ENCODE results near the gene DDB1. TPM values are rescaled to one million over a fixed set of nuclear protein-coding genes. Genes with fewer than 3 reads are reported as not detected.

DDB1 gene
- total and polyA plus RNA-seq, 3 experiments from 2014 or later = 120 to 307 (median 302) TPM

- Histone ChIP-seq H3K4me1 (ENCODE audit: insufficient read depth, low read length) (peaks cover 29% of the 10 kb centered on the region), H3K27me3 (ENCODE audit: insufficient read depth, low read length, poor library complexity, severe bottlenecking) (no peaks in the 10 kb centered on the region), H3K36me3 (ENCODE audit: insufficient read depth, low read length) (peaks cover 12% of the 10 kb centered on the region), H3K4me3 (ENCODE audit: low read length) (peak overlapping the region; percentile 91), H3K9me3 (ENCODE audit: low read length) (no peaks in the 10 kb centered on the region), H3K27ac (ENCODE audit: low read depth, low read length) (peak overlapping the region; percentile 88)
- peaks cover 31 to 47% (median 39%) of the 10 kb centered on the region in 3 donors for H3K4me1 Mint-ChIP-seq
- no peaks in the 10 kb centered on the region for H3K27me3 Mint-ChIP-seq
- H3K9me3 Mint-ChIP-seq = no peaks in the 10 kb centered on the region
- ChIA-PET CTCF (interaction anchor here (1.2 to 5.7 kb wide), 4 partner anchors 24 to 68 kb away, joined by 4 to 78 read pairs (median 22); partner anchors contain the start of genes CPSF7, DDB1, SDHAF2 and TKFC), POLR2A (interaction anchor here (0.5 to 3.7 kb wide), 7 partner anchors 24 to 1702 kb away, joined by 4 to 42 read pairs (median 8); partner anchors contain the start of genes CPSF7, DDB1, SDHAF2 and TKFC)
- H3K36me3 Mint-ChIP-seq = peaks cover 0 to 41% (median 2%) of the 10 kb centered on the region in 3 donors
- H3K27ac Mint-ChIP-seq = peak overlapping the region; percentile 91 to 100 (median 98)
- peak in 1 of 5 donors; percentile 1 for DNase-seq
- peak overlapping the region; percentile 95 to 99 (median 96) for H3K4me3 Mint-ChIP-seq
Observed at GRCh38 chr11:61361237-61361740, 28.4 kb upstream of the DDB1 start.

DNA sequence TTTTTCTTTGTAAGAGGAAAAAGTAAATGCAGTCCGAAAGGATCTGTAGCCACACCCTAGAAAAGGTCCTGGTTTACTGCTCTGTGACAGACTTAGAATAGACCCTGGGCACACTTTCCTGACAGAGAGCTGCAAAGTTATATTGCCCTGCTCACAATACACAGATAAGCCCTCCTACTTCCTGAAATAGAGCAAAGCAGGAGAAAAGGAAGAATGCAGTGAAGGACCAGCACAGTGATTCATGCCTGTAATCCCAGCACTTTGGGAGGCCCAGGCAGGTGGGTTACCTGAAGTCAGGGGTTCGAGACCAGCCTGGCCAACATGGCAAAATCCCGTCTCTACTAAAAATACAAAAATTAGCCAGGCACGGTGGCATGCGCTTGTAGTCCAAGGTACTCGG lies 26.6 kb upstream of the DDB1 start:
- H3K27ac ChIP-seq (ENCODE audit: low read depth, low read length) = no peak overlapping the region
- ChIA-PET CTCF (interaction anchor here (2.1 to 5.5 kb wide), 2 partner anchors 23 to 26 kb away, joined by 11 to 31 read pairs; no protein-coding TSS in a partner anchor), POLR2A (interaction anchor here (3.7 kb wide), 1 partner anchor 70 kb away, joined by 27 read pairs; the partner anchor contains the start of genes CPSF7 and SDHAF2)
- no peaks in the 10 kb centered on the region for H3K27me3 ChIP-seq (ENCODE audit: insufficient read depth, low read length, poor library complexity, severe bottlenecking)
- H3K4me3 ChIP-seq (ENCODE audit: low read length) = no peak overlapping the region
- H3K36me3 Mint-ChIP-seq = peaks cover 0 to 36% (median 7%) of the 10 kb centered on the region in 3 donors
- no peaks in the 10 kb centered on the region for H3K9me3 ChIP-seq (ENCODE audit: low read length)
- no peaks in the 10 kb centered on the region for H3K9me3 Mint-ChIP-seq
- H3K4me1 Mint-ChIP-seq = peaks cover 35 to 50% (median 39%) of the 10 kb centered on the region in 3 donors
- peak overlapping the region in 6 of 8 donors; percentile 11 to 82 (median 50) for H3K27ac Mint-ChIP-seq
- H3K27me3 Mint-ChIP-seq = no peaks in the 10 kb centered on the region
- H3K4me3 Mint-ChIP-seq = peak overlapping the region in 4 of 7 donors; percentile 33 to 97 (median 66)
- no peak for DNase-seq
- H3K4me1 ChIP-seq (ENCODE audit: insufficient read depth, low read length) = peaks cover 29% of the 10 kb centered on the region
- H3K36me3 ChIP-seq (ENCODE audit: insufficient read depth, low read length) = peaks cover 5% of the 10 kb centered on the region

GRCh38 chr11:61358566-61358965 lies 25.7 kb upstream of the DDB1 start:
- no peaks in the 10 kb centered on the region for H3K9me3 ChIP-seq (ENCODE audit: low read length)
- peaks cover 4% of the 10 kb centered on the region for H3K36me3 ChIP-seq (ENCODE audit: insufficient read depth, low read length)
- H3K9me3 Mint-ChIP-seq = no peaks in the 10 kb centered on the region
- H3K27ac ChIP-seq (ENCODE audit: low read depth, low read length) = no peak overlapping the region
- H3K4me3 Mint-ChIP-seq = peak overlapping the region in 2 of 7 donors; percentile 23 to 40
- DNase-seq = no peak
- no peaks in the 10 kb centered on the region for H3K27me3 Mint-ChIP-seq
- peaks cover 26% of the 10 kb centered on the region for H3K4me1 ChIP-seq (ENCODE audit: insufficient read depth, low read length)
- POLR2A ChIA-PET = no interaction called here
- H3K27ac Mint-ChIP-seq = peak overlapping the region in 1 of 8 donors; percentile 57
- H3K4me3 ChIP-seq (ENCODE audit: low read length) = no peak overlapping the region
- peaks cover 30 to 47% (median 34%) of the 10 kb centered on the region in 3 donors for H3K4me1 Mint-ChIP-seq
- H3K36me3 Mint-ChIP-seq = peaks cover 1 to 31% (median 7%) of the 10 kb centered on the region in 3 donors
- H3K27me3 ChIP-seq (ENCODE audit: insufficient read depth, low read length, poor library complexity, severe bottlenecking) = no peaks in the 10 kb centered on the region
- CTCF ChIA-PET = interaction anchor here (1.3 to 2.1 kb wide), 2 partner anchors 10 to 22 kb away, joined by 3 to 11 read pairs; no protein-coding TSS in a partner anchor

DNA sequence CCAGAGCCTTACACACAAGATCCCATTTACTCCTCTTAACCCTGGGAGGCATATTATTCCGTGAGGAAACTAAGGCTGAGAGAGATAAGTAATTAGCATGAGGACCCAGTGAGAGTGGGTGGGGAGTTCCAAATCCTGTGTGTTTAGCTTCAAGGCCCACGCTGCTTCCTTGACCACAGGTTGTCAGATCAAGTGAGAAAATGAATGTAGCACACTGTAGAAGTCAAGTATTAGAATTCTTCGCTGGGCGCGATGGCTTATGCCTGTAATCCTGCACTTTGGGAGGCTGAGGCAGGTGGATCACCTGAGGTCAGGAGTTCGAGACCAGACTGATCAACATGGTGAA lies 25.0 kb upstream of the DDB1 start:
- no peak for DNase-seq
- POLR2A ChIA-PET = no interaction called here
- H3K4me3 Mint-ChIP-seq = peak overlapping the region in 1 of 7 donors; percentile 68
- Histone ChIP-seq H3K27me3 (ENCODE audit: insufficient read depth, low read length, poor library complexity, severe bottlenecking) (no peaks in the 10 kb centered on the region), H3K27ac (ENCODE audit: low read depth, low read length) (no peak overlapping the region), H3K4me1 (ENCODE audit: insufficient read depth, low read length) (peaks cover 19% of the 10 kb centered on the region), H3K4me3 (ENCODE audit: low read length) (no peak overlapping the region), H3K36me3 (ENCODE audit: insufficient read depth, low read length) (peaks cover 8% of the 10 kb centered on the region), H3K9me3 (ENCODE audit: low read length) (no peaks in the 10 kb centered on the region)
- peaks cover 27 to 40% (median 27%) of the 10 kb centered on the region in 3 donors for H3K4me1 Mint-ChIP-seq
- CTCF ChIA-PET = interaction anchor here (1.1 to 2.1 kb wide), 3 partner anchors 9 to 25 kb away, joined by 3 to 11 read pairs (median 3); no protein-coding TSS in a partner anchor
- no peaks in the 10 kb centered on the region for H3K9me3 Mint-ChIP-seq
- H3K36me3 Mint-ChIP-seq = peaks cover 8 to 36% (median 9%) of the 10 kb centered on the region in 3 donors
- no peaks in the 10 kb centered on the region for H3K27me3 Mint-ChIP-seq
- no peak overlapping the region for H3K27ac Mint-ChIP-seq

DNA sequence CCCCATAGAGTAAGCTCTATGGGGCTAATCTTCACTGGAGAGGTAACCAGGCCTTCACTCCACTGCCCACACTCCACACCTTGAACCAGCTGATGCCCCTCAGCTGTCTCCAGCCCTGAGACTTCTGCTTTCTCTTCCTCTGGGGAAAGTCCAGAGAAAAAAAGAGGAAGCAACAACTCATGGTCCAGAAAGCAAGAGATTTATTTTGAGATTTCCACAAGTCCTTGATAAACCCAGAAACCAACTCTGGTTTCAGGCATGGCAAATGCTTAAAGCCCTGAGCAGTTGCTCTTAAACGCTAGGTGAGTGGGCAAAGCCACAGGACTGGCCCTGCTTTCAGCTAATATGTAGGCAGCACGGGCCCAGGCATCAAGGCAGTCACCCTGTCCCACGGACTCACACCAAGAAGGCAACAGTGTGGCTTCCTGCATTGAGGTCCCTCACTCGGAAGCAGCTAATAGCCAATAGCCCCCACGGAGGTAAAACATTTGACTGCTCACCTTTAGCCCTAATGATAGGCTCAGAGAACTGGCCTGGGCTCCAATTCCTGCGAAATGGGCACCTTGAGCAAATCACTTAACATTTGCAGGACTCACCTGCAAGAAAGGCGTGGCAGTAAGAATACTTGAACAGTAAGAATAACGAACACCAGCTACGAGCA lies 24.5 kb upstream of the DDB1 start:
- ChIA-PET CTCF (interaction anchor here (1.1 to 2.1 kb wide), 2 partner anchors 21 to 25 kb away, joined by 3 to 11 read pairs; no protein-coding TSS in a partner anchor), POLR2A (no interaction called here)
- Histone ChIP-seq H3K4me3 (ENCODE audit: low read length) (no peak overlapping the region), H3K4me1 (ENCODE audit: insufficient read depth, low read length) (peaks cover 15% of the 10 kb centered on the region), H3K36me3 (ENCODE audit: insufficient read depth, low read length) (peaks cover 8% of the 10 kb centered on the region), H3K9me3 (ENCODE audit: low read length) (no peaks in the 10 kb centered on the region), H3K27me3 (ENCODE audit: insufficient read depth, low read length, poor library complexity, severe bottlenecking) (no peaks in the 10 kb centered on the region), H3K27ac (ENCODE audit: low read depth, low read length) (no peak overlapping the region)
- Mint-ChIP-seq H3K36me3 (peaks cover 9 to 36% (median 11%) of the 10 kb centered on the region in 3 donors), H3K4me1 (peaks cover 22 to 34% (median 22%) of the 10 kb centered on the region in 3 donors), H3K4me3 (peak overlapping the region in 1 of 7 donors; percentile 68), H3K27me3 (no peaks in the 10 kb centered on the region), H3K27ac (peak overlapping the region in 2 of 8 donors; percentile 29 to 61), H3K9me3 (no peaks in the 10 kb centered on the region)
- no peak for DNase-seq

DNA sequence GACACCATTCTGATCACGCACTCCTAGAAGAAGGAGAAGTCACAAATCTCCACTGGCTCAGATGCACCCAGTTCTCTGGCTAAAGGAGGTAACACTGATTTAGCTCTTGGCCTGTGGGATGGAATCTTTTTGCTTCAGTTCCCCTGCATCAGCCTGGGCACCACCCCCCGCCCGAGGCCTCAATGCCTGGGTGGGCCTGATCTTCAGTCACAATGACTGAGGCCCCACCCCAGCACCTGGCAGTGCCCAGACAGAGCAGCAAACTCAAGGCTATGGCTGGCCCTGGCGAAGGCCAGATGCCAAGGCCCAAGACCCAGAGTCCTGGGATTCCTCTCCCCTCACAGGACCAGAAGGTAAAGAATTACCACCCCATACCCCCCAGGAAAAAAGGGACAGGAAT lies 23.8 kb upstream of the DDB1 start:
- H3K4me1 ChIP-seq (ENCODE audit: insufficient read depth, low read length) = peaks cover 15% of the 10 kb centered on the region
- Mint-ChIP-seq H3K36me3 (peaks cover 9 to 34% (median 11%) of the 10 kb centered on the region in 3 donors), H3K9me3 (no peaks in the 10 kb centered on the region), H3K4me1 (peaks cover 19 to 29% (median 19%) of the 10 kb centered on the region in 3 donors), H3K27ac (no peak overlapping the region), H3K4me3 (no peak overlapping the region), H3K27me3 (no peaks in the 10 kb centered on the region)
- CTCF ChIA-PET = no interaction called here
- peaks cover 10% of the 10 kb centered on the region for H3K36me3 ChIP-seq (ENCODE audit: insufficient read depth, low read length)
- POLR2A ChIA-PET = no interaction called here
- no peak for DNase-seq
- H3K27me3 ChIP-seq (ENCODE audit: insufficient read depth, low read length, poor library complexity, severe bottlenecking) = no peaks in the 10 kb centered on the region
- no peak overlapping the region for H3K4me3 ChIP-seq (ENCODE audit: low read length)
- no peaks in the 10 kb centered on the region for H3K9me3 ChIP-seq (ENCODE audit: low read length)
- H3K27ac ChIP-seq (ENCODE audit: low read depth, low read length) = no peak overlapping the region

- H3K4me1 ChIP-seq (ENCODE audit: insufficient read depth, low read length) = no peaks in the 10 kb centered on the region
- DNase-seq = no peak
- Mint-ChIP-seq H3K27me3 (no peaks in the 10 kb centered on the region), H3K27ac (peak overlapping the region in 1 of 8 donors; percentile 11), H3K36me3 (peaks cover 11 to 50% (median 14%) of the 10 kb centered on the region in 3 donors), H3K9me3 (no peaks in the 10 kb centered on the region), H3K4me3 (no peak overlapping the region), H3K4me1 (peaks cover 5 to 11% (median 10%) of the 10 kb centered on the region in 3 donors)
- H3K9me3 ChIP-seq (ENCODE audit: low read length) = no peaks in the 10 kb centered on the region
- peaks cover 18% of the 10 kb centered on the region for H3K36me3 ChIP-seq (ENCODE audit: insufficient read depth, low read length)
- no peak overlapping the region for H3K27ac ChIP-seq (ENCODE audit: low read depth, low read length)
- no peak overlapping the region for H3K4me3 ChIP-seq (ENCODE audit: low read length)
- ChIA-PET CTCF (interaction anchor here (2.6 to 2.9 kb wide), 2 partner anchors 18 to 31 kb away, joined by 8 to 9 read pairs; no protein-coding TSS in a partner anchor), POLR2A (no interaction called here)
- H3K27me3 ChIP-seq (ENCODE audit: insufficient read depth, low read length, poor library complexity, severe bottlenecking) = no peaks in the 10 kb centered on the region
Observed at GRCh38 chr11:61354208-61354607, 21.3 kb upstream of the DDB1 start.
